Fibroblast of lung (primary cell): ENCODE data around the gene FTO. TPM values are rescaled to one million over a fixed set of nuclear protein-coding genes. Genes with fewer than 3 reads are reported as not detected.

Source experiments
- DNase-seq, 2 donors: peaks; one replicate each; pipeline versions ENCODE4 v3.0.0 to v3.0.0-alpha.2; 2010; ENCODE audit warnings: low read depth in 2 of 2
- H2AFZ ChIP-seq: 2 replicates; pipeline ENCODE4 v1.5.1; 2012; ENCODE audit warnings: low read length, control low read depth, inconsistent platforms
- H3K27ac ChIP-seq: 2 replicates; pipeline ENCODE4 v1.5.1; 2011; ENCODE audit warnings: low read length, control low read depth; ENCODE audit not compliant: insufficient read depth
- H3K27me3 ChIP-seq: 2 replicates; pipeline ENCODE4 v1.5.1; 2011; ENCODE audit warnings: mild to moderate bottlenecking, low read length; ENCODE audit not compliant: control insufficient read depth, insufficient read depth
- H3K36me3 ChIP-seq: 2 replicates; pipeline ENCODE4 v1.5.1; 2011; ENCODE audit warnings: low read length; ENCODE audit not compliant: control insufficient read depth, insufficient read depth
- H3K4me1 ChIP-seq: 2 replicates; pipeline ENCODE4 v1.5.1; 2011; ENCODE audit warnings: low read length; ENCODE audit not compliant: control insufficient read depth, insufficient read depth; ENCODE audit errors: extremely low read depth
- H3K4me2 ChIP-seq: 2 replicates; pipeline ENCODE4 v1.5.1; 2011; ENCODE audit warnings: low read length, control low read depth; ENCODE audit not compliant: insufficient read depth; ENCODE audit errors: extremely low read depth
- H3K4me3 ChIP-seq, 4 experiments: fragments of 200-600 bp in 1 of 4; sonication (generic) in 1 of 4; replicated peaks in 1 of 4; 2 replicates each; pipeline ENCODE4 v1.5.1; 2011 to 2016; ENCODE audit warnings: low read length in 4 of 4, low read depth in 3 of 4, mild to moderate bottlenecking in 3 of 4, control low read depth in 2 of 4, inconsistent platforms in 1 of 4, mixed read lengths in 1 of 4; ENCODE audit not compliant: insufficient read depth in 1 of 4; ENCODE audit errors: control extremely low read depth in 1 of 4
- H3K79me2 ChIP-seq: 2 replicates; pipeline ENCODE4 v1.5.1; 2012; ENCODE audit warnings: mild to moderate bottlenecking, low read length, inconsistent platforms; ENCODE audit not compliant: control insufficient read depth, insufficient read depth
- H3K9ac ChIP-seq: 2 replicates; pipeline ENCODE4 v1.5.1; 2011; ENCODE audit warnings: mild to moderate bottlenecking, low read length, control low read depth; ENCODE audit not compliant: insufficient read depth
- H3K9me3 ChIP-seq: 2 replicates; pipeline ENCODE4 v1.5.1; 2012; ENCODE audit warnings: low read depth, low read length; ENCODE audit not compliant: control insufficient read depth, insufficient read depth
- H4K20me1 ChIP-seq: 2 replicates; pipeline ENCODE4 v1.5.1; 2011; ENCODE audit warnings: low read length; ENCODE audit not compliant: control insufficient read depth, insufficient read depth; ENCODE audit errors: extremely low read depth
- EZH2 ChIP-seq: IDR thresholded peaks from 2 replicates; pipeline ENCODE4 v1.5.1; 2012; ENCODE audit warnings: low read length, control low read depth, mild to moderate bottlenecking; ENCODE audit errors: missing control alignments
- polyA plus RNA-seq, 2 donors: library from polyadenylated mRNA; depleted of rRNA in 1 of 2; stranded (reverse) in 1 of 2; unstranded in 1 of 2; fragments of >200 nt; gene quantifications; 2 replicates each; pipeline ENCODE4 v1.2.1, GENCODE V29; 2011 to 2012; ENCODE audit warnings: missing spikeins in 1 of 2
- total RNA-seq: library from RNA; depleted of rRNA; stranded (reverse); fragments of >200 nt; gene quantifications from 2 replicates; pipeline ENCODE4 v1.2.1, GENCODE V29; 2014
- TF ChIP-seq, protein P1 (sequence below), 2 donors: IDR thresholded peaks in 1 of 2; conservative IDR thresholded peaks in 1 of 2; 1 replicate in 1 of 2; 2 replicates in 1 of 2; pipeline ENCODE4 v1.5.1; 2011 to 2012; ENCODE audit warnings: low read length in 2 of 2, control low read depth in 1 of 2, inconsistent platforms in 1 of 2, low read depth in 1 of 2, mild to moderate bottlenecking in 1 of 2

Gene FTO
- total and polyA plus RNA-seq, 2 donors (not counting 1 experiment from before 2014, with no cell fraction given): 61.1 to 97.6 TPM

DNA sequence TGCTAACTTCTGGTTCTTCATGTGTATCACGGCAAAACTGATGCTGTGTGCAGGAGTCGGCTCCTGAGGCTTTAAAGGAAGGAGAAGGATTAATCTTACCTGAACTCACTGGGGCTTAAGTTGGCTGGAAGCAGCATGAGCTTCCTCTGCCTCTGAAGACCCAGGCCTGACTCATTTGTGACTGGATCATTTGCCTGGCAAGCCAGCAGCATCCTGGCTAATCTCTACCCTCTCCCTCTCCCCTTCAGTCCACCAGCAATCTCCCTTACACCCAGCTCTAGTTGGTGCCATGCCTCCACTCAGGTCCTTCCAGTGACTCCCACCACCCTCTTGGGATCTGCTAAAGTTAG, 432.3 kb downstream of the FTO start:
- H3K9me3 ChIP-seq: no peaks in the 10 kb centered on the region
- peak in 1 of 2 donors; percentile 67 for DNase-seq
- no peak overlapping the region for H3K4me2 ChIP-seq
- TF ChIP-seq, protein P1, sequence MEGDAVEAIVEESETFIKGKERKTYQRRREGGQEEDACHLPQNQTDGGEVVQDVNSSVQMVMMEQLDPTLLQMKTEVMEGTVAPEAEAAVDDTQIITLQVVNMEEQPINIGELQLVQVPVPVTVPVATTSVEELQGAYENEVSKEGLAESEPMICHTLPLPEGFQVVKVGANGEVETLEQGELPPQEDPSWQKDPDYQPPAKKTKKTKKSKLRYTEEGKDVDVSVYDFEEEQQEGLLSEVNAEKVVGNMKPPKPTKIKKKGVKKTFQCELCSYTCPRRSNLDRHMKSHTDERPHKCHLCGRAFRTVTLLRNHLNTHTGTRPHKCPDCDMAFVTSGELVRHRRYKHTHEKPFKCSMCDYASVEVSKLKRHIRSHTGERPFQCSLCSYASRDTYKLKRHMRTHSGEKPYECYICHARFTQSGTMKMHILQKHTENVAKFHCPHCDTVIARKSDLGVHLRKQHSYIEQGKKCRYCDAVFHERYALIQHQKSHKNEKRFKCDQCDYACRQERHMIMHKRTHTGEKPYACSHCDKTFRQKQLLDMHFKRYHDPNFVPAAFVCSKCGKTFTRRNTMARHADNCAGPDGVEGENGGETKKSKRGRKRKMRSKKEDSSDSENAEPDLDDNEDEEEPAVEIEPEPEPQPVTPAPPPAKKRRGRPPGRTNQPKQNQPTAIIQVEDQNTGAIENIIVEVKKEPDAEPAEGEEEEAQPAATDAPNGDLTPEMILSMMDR (conservative IDR thresholded peaks at IDR 0.05 in 1 of 2, IDR thresholded peaks at IDR 0.05 in 1 of 2; ENCODE audit: low read depth in 1 of 2, low read length in 2 of 2): no peak
- TF ChIP-seq EZH2: no peak
- H3K27me3 ChIP-seq: no peaks in the 10 kb centered on the region
- H3K27ac ChIP-seq: no peak overlapping the region
- H2AFZ ChIP-seq: no peak overlapping the region
- no peaks in the 10 kb centered on the region for H3K36me3 ChIP-seq
- H4K20me1 ChIP-seq: no peaks in the 10 kb centered on the region
- no peaks in the 10 kb centered on the region for H3K79me2 ChIP-seq
- no peak overlapping the region for H3K9ac ChIP-seq
- H3K4me3 ChIP-seq: no peak overlapping the region
- H3K4me1 ChIP-seq: no peaks in the 10 kb centered on the region

- Histone ChIP-seq H3K9ac (no peak overlapping the region), H3K27me3 (no peaks in the 10 kb centered on the region), H3K79me2 (no peaks in the 10 kb centered on the region), H4K20me1 (no peaks in the 10 kb centered on the region), H3K4me1 (no peaks in the 10 kb centered on the region), H3K4me2 (no peak overlapping the region), H2AFZ (no peak overlapping the region), H3K4me3 (no peak overlapping the region), H3K27ac (no peak overlapping the region), H3K36me3 (no peaks in the 10 kb centered on the region), H3K9me3 (no peaks in the 10 kb centered on the region)
- DNase-seq: no peak
- TF ChIP-seq, protein P1 (conservative IDR thresholded peaks at IDR 0.05 in 1 of 2, IDR thresholded peaks at IDR 0.05 in 1 of 2; ENCODE audit: low read depth in 1 of 2, low read length in 2 of 2): no peak
- no peak for TF ChIP-seq EZH2
These were observed 436.3 kb downstream of the FTO start for GRCh38 chr16:54140057-54140787.

DNA sequence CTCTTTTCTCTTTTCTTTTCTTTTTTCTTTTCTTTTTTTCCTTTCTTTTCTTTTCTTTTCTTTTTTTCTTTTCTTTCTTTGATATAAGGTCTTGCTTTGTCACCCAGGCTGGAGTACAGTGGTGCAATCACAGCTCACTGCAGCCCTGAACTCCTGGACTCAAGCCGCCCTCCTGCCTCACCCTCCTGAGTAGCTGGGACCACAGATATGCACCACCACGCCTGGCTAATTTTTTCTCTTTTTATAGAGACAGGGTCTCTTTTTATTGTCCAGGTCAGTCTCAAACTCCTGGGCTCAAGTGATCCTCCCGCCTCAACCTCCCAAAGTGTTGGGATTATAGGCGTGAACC, 436.8 kb downstream of the FTO start:
- Histone ChIP-seq H3K9me3 (no peaks in the 10 kb centered on the region), H3K4me1 (no peaks in the 10 kb centered on the region), H3K9ac (no peak overlapping the region), H3K79me2 (no peaks in the 10 kb centered on the region), H3K27ac (no peak overlapping the region), H3K4me2 (no peak overlapping the region), H2AFZ (no peak overlapping the region), H4K20me1 (no peaks in the 10 kb centered on the region), H3K4me3 (no peak overlapping the region), H3K27me3 (no peaks in the 10 kb centered on the region), H3K36me3 (no peaks in the 10 kb centered on the region)
- DNase-seq: no peak
- TF ChIP-seq, protein P1 (conservative IDR thresholded peaks at IDR 0.05 in 1 of 2, IDR thresholded peaks at IDR 0.05 in 1 of 2; ENCODE audit: low read depth in 1 of 2, low read length in 2 of 2): no peak
- no peak for TF ChIP-seq EZH2
